ENCODE measurements around the gene DRICH1.
"Not testable (repeated sequence)": the region's sequence is repeated elsewhere in the genome, so short reads cannot be mapped to it uniquely, and the experiment has no call there.

The DRICH1 gene

GRCh38 chr22:23598805-23599518, 33.2 kb downstream of the DRICH1 start:
- DNase-seq (ENCODE audit: low read depth, low spot score) = no peak

- not testable (repeated sequence) for DNase-seq (ENCODE audit: low read depth, low spot score)
These were observed 34.4 kb downstream of the DRICH1 start for GRCh38 chr22:23597576-23598268.

- not testable (repeated sequence) for DNase-seq (ENCODE audit: low read depth, low spot score)
These were observed 36.2 kb downstream of the DRICH1 start for GRCh38 chr22:23595904-23596303.

- DNase-seq (ENCODE audit: low read depth, low spot score) = no peak
These were observed 40.3 kb downstream of the DRICH1 start for GRCh38 chr22:23591846-23592245.

GRCh38 chr22:23591201-23591791, 40.8 kb downstream of the DRICH1 start:
- DNase-seq (ENCODE audit: low read depth, low spot score) = peak; percentile 17

GRCh38 chr22:23583836-23584235, 48.3 kb downstream of the DRICH1 start:
- no peak for DNase-seq (ENCODE audit: low read depth, low spot score)

GRCh38 chr22:23583153-23583552, 49.0 kb downstream of the DRICH1 start:
- DNase-seq (ENCODE audit: low read depth, low spot score) = no peak

- DNase-seq (ENCODE audit: low read depth, low spot score) = no peak
These were observed 50.9 kb downstream of the DRICH1 start for GRCh38 chr22:23581260-23581650.

GRCh38 chr22:23580576-23581259, 51.4 kb downstream of the DRICH1 start:
- no peak for DNase-seq (ENCODE audit: low read depth, low spot score)

- no peak for DNase-seq (ENCODE audit: low read depth, low spot score)
These were observed 52.1 kb downstream of the DRICH1 start, which contains the start of gene IGLL1 for GRCh38 chr22:23579870-23580575. IGLL1 (minus strand) TSS chr22:23580290; CDS start chr22:23580190, 100 bp downstream.

GRCh38 chr22:23579280-23579679, 52.8 kb downstream of the DRICH1 start:
- DNase-seq (ENCODE audit: low read depth, low spot score) = no peak

- DNase-seq (ENCODE audit: low read depth, low spot score) = no peak
These were observed 53.8 kb downstream of the DRICH1 start for GRCh38 chr22:23578306-23578705.

GRCh38 chr22:23576681-23577080, 55.4 kb downstream of the DRICH1 start:
- DNase-seq (ENCODE audit: low read depth, low spot score) = no peak

- no peak for DNase-seq (ENCODE audit: low read depth, low spot score)
These were observed 56.5 kb downstream of the DRICH1 start for GRCh38 chr22:23575601-23576000.

GRCh38 chr22:23574877-23575276, 57.2 kb downstream of the DRICH1 start:
- DNase-seq (ENCODE audit: low read depth, low spot score) = no peak

- DNase-seq (ENCODE audit: low read depth, low spot score) = no peak
These were observed 57.7 kb downstream of the DRICH1 start for GRCh38 chr22:23574371-23574811.

- DNase-seq (ENCODE audit: low read depth, low spot score) = not testable (repeated sequence)
These were observed 58.4 kb downstream of the DRICH1 start for GRCh38 chr22:23573701-23574235.

- DNase-seq (ENCODE audit: low read depth, low spot score) = not testable (repeated sequence)
These were observed 59.0 kb downstream of the DRICH1 start for GRCh38 chr22:23573106-23573505.

- DNase-seq (ENCODE audit: low read depth, low spot score) = no peak
These were observed 60.6 kb downstream of the DRICH1 start for GRCh38 chr22:23571486-23571885.

GRCh38 chr22:23570681-23571080, 61.4 kb downstream of the DRICH1 start:
- no peak for DNase-seq (ENCODE audit: low read depth, low spot score)

- no peak for DNase-seq (ENCODE audit: low read depth, low spot score)
These were observed 62.4 kb downstream of the DRICH1 start for GRCh38 chr22:23569716-23570115.

Measured in activated naive CD8-positive, alpha-beta T cell treated with anti-CD3 and anti-CD28 coated beads, Interleukin-2, amount 50 U/mL, for 16 hours (primary cell).